ENCODE results near the gene TRIM24.

GRCh38 chr7:138525757-138526156 lies 65.7 kb downstream of the TRIM24 start:
- no peak for TF ChIP-seq POLR2A (IDR thresholded peaks at IDR 0.05)
- TF ChIP-seq CTCF (IDR thresholded peaks at IDR 0.05), result no peak
